GM23338 (cell line): ENCODE data around the gene PNPLA7.

Source experiments
- CREB1 ChIP-seq: fragments of 250-450 bp; sonication (Bioruptor Pico); IDR thresholded peaks from 2 replicates; pipeline ENCODE4 v1.5.0; 2020; ENCODE audit warnings: low read depth, mild to moderate bottlenecking, moderate library complexity
- EZH2 ChIP-seq: fragments of 200-600 bp; sonication (generic); IDR thresholded peaks from one replicate; pipeline ENCODE4 v1.8.0; 2017; ENCODE audit warnings: antibody characterized with exemption, mild to moderate bottlenecking, low read depth; ENCODE audit not compliant: unreplicated experiment
- EZH2phosphoT487 ChIP-seq: fragments of 200-600 bp; sonication (generic); IDR thresholded peaks from one replicate; pipeline ENCODE4 v1.8.1; 2018; ENCODE audit warnings: antibody characterized with exemption; ENCODE audit not compliant: unreplicated experiment
- JUNB ChIP-seq: IDR thresholded peaks from one replicate; pipeline ENCODE4 v1.6.1; 2016; ENCODE audit warnings: antibody characterized with exemption; ENCODE audit not compliant: unreplicated experiment
- NANOG ChIP-seq: IDR thresholded peaks from 2 replicates; pipeline ENCODE4 v1.6.1; 2016; ENCODE audit warnings: antibody characterized with exemption, borderline replicate concordance
- POLR2AphosphoS5 ChIP-seq: IDR thresholded peaks from 2 replicates; pipeline ENCODE4 v1.6.1; 2016; ENCODE audit warnings: antibody characterized with exemption, low read depth
- STAT1 ChIP-seq: IDR thresholded peaks from one replicate; pipeline ENCODE4 v1.6.1; 2016; ENCODE audit warnings: antibody characterized with exemption; ENCODE audit not compliant: unreplicated experiment
- ZNF114 ChIP-seq: fragments of 250-450 bp; sonication (Bioruptor Pico); IDR thresholded peaks from 2 replicates; pipeline ENCODE4 v1.5.0; 2020; ENCODE audit warnings: mild to moderate bottlenecking, moderate library complexity
- TF ChIP-seq, protein P1 (sequence below), 2 experiments: fragments of 200-600 bp in 1 of 2; sonication (generic) in 1 of 2; conservative IDR thresholded peaks; 2 replicates each; pipeline versions ENCODE4 v1.5.1 to v1.6.1; 2016 to 2017; ENCODE audit warnings: antibody characterized with exemption in 2 of 2, low read depth in 2 of 2, mild to moderate bottlenecking in 2 of 2, moderate library complexity in 1 of 2
- TF ChIP-seq, protein P2 (sequence below): IDR thresholded peaks from one replicate; pipeline ENCODE4 v1.6.1; 2018; ENCODE audit warnings: antibody characterized with exemption; ENCODE audit not compliant: unreplicated experiment
- TF ChIP-seq, protein P3 (sequence below): IDR thresholded peaks from 2 replicates; pipeline ENCODE4 v1.6.1; 2016; ENCODE audit warnings: antibody characterized with exemption
- TF ChIP-seq, protein P4 (sequence below): fragments of 250-450 bp; sonication (Bioruptor Pico); IDR thresholded peaks from 2 replicates; pipeline ENCODE4 v1.5.0; 2020; ENCODE audit warnings: mild to moderate bottlenecking, moderate library complexity

DNA sequence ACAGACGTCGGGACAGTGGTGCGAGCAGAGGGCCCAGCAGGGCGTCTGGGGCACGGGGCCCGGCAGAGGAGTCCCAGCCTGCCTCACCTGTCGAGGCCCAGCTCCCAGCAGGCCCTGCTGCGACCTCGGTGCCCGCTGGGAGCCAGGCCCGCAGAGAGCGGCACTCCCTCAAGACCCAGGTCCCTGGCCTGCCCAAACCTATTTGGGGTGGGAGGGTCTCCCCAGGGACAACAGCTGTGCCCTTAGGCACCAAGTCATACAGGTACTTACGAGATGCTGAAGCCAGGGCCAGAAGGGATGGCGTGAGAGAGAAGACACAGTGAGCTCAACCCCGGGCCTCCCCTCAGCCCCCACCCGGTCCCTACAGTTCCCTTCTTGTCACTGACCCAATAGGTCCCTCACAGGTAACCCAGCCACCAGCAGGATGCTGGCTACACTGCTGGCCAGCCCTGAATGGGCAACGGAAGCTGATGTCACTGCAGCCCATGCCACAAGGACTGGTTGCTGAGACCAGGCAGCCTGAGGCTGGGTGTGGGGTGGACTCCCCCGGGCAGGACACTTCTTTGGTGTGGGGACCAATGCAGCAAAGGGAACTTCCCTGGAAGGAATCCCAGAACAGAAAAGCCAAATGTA is 94.7 kb downstream of the PNPLA7 start:
- no peak for TF ChIP-seq JUNB
- TF ChIP-seq, protein P1, sequence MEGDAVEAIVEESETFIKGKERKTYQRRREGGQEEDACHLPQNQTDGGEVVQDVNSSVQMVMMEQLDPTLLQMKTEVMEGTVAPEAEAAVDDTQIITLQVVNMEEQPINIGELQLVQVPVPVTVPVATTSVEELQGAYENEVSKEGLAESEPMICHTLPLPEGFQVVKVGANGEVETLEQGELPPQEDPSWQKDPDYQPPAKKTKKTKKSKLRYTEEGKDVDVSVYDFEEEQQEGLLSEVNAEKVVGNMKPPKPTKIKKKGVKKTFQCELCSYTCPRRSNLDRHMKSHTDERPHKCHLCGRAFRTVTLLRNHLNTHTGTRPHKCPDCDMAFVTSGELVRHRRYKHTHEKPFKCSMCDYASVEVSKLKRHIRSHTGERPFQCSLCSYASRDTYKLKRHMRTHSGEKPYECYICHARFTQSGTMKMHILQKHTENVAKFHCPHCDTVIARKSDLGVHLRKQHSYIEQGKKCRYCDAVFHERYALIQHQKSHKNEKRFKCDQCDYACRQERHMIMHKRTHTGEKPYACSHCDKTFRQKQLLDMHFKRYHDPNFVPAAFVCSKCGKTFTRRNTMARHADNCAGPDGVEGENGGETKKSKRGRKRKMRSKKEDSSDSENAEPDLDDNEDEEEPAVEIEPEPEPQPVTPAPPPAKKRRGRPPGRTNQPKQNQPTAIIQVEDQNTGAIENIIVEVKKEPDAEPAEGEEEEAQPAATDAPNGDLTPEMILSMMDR (conservative IDR thresholded peaks at IDR 0.05; ENCODE audit: low read depth in 2 of 2) = no peak
- TF ChIP-seq EZH2phosphoT487 = no peak
- no peak for TF ChIP-seq EZH2
- TF ChIP-seq NANOG = no peak
- TF ChIP-seq, protein P2, sequence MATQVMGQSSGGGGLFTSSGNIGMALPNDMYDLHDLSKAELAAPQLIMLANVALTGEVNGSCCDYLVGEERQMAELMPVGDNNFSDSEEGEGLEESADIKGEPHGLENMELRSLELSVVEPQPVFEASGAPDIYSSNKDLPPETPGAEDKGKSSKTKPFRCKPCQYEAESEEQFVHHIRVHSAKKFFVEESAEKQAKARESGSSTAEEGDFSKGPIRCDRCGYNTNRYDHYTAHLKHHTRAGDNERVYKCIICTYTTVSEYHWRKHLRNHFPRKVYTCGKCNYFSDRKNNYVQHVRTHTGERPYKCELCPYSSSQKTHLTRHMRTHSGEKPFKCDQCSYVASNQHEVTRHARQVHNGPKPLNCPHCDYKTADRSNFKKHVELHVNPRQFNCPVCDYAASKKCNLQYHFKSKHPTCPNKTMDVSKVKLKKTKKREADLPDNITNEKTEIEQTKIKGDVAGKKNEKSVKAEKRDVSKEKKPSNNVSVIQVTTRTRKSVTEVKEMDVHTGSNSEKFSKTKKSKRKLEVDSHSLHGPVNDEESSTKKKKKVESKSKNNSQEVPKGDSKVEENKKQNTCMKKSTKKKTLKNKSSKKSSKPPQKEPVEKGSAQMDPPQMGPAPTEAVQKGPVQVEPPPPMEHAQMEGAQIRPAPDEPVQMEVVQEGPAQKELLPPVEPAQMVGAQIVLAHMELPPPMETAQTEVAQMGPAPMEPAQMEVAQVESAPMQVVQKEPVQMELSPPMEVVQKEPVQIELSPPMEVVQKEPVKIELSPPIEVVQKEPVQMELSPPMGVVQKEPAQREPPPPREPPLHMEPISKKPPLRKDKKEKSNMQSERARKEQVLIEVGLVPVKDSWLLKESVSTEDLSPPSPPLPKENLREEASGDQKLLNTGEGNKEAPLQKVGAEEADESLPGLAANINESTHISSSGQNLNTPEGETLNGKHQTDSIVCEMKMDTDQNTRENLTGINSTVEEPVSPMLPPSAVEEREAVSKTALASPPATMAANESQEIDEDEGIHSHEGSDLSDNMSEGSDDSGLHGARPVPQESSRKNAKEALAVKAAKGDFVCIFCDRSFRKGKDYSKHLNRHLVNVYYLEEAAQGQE = no peak
- TF ChIP-seq STAT1 = no peak
- TF ChIP-seq POLR2AphosphoS5 = no peak
- TF ChIP-seq CREB1 = no peak
- TF ChIP-seq ZNF114 (CRISPR knock-in tag) = no peak
- TF ChIP-seq, protein P3, sequence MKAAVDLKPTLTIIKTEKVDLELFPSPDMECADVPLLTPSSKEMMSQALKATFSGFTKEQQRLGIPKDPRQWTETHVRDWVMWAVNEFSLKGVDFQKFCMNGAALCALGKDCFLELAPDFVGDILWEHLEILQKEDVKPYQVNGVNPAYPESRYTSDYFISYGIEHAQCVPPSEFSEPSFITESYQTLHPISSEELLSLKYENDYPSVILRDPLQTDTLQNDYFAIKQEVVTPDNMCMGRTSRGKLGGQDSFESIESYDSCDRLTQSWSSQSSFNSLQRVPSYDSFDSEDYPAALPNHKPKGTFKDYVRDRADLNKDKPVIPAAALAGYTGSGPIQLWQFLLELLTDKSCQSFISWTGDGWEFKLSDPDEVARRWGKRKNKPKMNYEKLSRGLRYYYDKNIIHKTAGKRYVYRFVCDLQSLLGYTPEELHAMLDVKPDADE = no peak
- TF ChIP-seq, protein P4, sequence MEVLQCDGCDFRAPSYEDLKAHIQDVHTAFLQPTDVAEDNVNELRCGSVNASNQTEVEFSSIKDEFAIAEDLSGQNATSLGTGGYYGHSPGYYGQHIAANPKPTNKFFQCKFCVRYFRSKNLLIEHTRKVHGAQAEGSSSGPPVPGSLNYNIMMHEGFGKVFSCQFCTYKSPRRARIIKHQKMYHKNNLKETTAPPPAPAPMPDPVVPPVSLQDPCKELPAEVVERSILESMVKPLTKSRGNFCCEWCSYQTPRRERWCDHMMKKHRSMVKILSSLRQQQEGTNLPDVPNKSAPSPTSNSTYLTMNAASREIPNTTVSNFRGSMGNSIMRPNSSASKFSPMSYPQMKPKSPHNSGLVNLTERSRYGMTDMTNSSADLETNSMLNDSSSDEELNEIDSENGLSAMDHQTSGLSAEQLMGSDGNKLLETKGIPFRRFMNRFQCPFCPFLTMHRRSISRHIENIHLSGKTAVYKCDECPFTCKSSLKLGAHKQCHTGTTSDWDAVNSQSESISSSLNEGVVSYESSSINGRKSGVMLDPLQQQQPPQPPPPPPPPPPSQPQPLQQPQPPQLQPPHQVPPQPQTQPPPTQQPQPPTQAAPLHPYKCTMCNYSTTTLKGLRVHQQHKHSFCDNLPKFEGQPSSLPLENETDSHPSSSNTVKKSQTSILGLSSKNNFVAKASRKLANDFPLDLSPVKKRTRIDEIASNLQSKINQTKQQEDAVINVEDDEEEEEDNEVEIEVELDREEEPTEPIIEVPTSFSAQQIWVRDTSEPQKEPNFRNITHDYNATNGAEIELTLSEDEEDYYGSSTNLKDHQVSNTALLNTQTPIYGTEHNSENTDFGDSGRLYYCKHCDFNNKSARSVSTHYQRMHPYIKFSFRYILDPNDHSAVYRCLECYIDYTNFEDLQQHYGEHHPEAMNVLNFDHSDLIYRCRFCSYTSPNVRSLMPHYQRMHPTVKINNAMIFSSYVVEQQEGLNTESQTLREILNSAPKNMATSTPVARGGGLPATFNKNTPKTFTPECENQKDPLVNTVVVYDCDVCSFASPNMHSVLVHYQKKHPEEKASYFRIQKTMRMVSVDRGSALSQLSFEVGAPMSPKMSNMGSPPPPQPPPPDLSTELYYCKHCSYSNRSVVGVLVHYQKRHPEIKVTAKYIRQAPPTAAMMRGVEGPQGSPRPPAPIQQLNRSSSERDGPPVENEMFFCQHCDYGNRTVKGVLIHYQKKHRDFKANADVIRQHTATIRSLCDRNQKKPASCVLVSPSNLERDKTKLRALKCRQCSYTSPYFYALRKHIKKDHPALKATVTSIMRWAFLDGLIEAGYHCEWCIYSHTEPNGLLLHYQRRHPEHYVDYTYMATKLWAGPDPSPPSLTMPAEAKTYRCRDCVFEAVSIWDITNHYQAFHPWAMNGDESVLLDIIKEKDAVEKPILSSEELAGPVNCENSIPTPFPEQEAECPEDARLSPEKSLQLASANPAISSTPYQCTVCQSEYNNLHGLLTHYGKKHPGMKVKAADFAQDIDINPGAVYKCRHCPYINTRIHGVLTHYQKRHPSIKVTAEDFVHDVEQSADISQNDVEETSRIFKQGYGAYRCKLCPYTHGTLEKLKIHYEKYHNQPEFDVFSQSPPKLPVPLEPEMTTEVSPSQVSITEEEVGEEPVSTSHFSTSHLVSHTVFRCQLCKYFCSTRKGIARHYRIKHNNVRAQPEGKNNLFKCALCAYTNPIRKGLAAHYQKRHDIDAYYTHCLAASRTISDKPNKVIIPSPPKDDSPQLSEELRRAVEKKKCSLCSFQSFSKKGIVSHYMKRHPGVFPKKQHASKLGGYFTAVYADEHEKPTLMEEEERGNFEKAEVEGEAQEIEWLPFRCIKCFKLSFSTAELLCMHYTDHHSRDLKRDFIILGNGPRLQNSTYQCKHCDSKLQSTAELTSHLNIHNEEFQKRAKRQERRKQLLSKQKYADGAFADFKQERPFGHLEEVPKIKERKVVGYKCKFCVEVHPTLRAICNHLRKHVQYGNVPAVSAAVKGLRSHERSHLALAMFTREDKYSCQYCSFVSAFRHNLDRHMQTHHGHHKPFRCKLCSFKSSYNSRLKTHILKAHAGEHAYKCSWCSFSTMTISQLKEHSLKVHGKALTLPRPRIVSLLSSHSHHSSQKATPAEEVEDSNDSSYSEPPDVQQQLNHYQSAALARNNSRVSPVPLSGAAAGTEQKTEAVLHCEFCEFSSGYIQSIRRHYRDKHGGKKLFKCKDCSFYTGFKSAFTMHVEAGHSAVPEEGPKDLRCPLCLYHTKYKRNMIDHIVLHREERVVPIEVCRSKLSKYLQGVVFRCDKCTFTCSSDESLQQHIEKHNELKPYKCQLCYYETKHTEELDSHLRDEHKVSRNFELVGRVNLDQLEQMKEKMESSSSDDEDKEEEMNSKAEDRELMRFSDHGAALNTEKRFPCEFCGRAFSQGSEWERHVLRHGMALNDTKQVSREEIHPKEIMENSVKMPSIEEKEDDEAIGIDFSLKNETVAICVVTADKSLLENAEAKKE (CRISPR knock-in tag) = no peak
